NCI-H748 treated with DMSO at 0.1 percent for 48 hours (cell line): ENCODE data around the gene PCDHGB2.
A peak's percentile ranks its signal among the peaks of the same experiment; 100 is the strongest.
"Not testable (repeated sequence)": the region's sequence is repeated elsewhere in the genome, so short reads cannot be mapped to it uniquely, and the experiment has no call there.

Experiments used
- DNase-seq: peaks from one replicate; lab custom pipeline; 2025; lab: John Stamatoyannopoulos, UW

PCDHGB2 gene

DNA sequence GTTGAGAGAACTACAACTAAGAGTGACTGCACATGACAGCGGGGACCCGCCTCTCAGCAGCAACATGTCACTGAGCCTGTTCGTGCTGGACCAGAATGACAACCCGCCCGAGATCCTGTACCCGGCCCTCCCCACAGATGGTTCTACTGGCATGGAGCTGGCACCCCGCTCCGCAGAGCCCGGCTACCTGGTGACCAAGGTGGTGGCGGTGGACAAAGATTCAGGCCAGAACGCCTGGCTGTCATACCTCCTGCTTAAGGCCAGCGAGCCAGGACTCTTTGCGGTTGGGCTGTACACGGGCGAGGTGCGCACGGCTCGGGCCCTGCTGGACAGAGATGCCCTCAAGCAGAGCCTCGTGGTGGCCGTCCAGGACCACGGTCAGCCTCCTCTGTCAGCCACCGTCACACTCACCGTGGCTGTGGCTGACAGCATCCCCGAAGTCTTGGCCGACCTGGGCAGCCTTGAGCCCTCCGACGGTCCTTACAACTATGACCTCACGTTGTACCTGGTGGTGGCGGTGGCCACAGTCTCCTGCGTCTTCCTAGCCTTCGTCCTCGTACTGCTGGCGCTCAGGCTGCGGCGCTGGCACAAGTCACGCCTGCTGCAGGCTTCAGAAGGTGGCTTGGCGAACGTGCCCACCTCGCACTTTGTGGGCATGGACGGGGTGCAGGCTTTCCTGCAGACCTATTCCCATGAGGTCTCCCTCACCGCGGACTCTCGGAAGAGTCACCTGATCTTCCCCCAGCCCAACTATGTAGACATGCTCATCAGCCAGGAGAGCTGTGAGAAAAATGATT lies 24.9 kb downstream of the PCDHGB2 start:
- DNase-seq: no peak

DNA sequence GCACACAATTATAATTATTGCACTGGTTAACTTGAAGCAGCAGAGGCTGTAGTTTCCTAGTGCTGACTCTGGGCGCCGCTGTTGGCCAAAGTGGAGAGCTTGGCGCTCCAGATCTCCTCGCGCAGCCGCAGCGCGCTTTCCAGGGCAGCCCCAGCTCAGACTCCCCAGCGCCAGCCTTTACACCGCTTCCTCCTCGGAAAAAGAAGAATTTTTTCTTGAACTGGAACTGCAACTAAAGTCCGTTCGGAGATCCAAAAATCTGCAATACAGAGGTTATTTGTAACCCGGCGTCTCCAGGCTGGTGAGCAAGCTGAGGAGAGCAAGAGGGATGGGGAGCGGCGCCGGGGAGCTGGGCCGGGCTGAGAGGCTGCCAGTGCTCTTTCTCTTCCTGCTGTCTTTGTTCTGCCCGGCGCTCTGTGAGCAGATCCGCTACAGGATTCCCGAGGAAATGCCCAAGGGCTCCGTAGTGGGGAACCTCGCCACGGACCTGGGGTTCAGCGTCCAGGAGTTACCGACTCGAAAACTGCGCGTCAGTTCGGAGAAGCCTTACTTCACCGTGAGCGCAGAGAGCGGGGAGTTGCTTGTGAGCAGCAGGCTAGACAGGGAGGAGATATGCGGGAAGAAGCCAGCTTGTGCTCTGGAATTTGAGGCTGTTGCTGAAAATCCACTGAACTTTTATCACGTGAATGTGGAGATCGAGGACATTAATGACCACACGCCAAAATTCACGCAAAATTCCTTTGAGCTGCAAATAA lies 27.9 kb downstream of the PCDHGB2 start, which contains the start of gene PCDHGB4:
Gene PCDHGB4 (plus strand): TSS at position 142 of the 755 bp plus-strand sequence. CDS start 187 bp downstream, at position 329.
- not testable (repeated sequence) for DNase-seq

DNA sequence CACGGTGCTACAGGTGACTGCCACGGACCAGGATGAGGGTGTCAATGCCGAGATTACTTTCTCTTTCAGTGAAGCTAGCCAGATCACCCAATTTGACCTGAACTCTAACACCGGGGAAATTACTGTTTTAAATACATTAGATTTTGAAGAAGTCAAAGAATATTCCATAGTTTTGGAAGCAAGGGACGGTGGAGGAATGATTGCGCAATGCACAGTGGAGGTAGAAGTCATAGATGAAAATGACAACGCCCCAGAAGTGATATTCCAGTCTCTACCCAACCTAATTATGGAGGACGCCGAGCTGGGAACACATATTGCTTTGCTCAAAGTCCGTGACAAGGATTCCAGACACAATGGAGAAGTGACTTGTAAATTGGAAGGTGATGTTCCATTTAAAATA lies 28.9 kb downstream of the PCDHGB2 start:
- DNase-seq: no peak

DNA sequence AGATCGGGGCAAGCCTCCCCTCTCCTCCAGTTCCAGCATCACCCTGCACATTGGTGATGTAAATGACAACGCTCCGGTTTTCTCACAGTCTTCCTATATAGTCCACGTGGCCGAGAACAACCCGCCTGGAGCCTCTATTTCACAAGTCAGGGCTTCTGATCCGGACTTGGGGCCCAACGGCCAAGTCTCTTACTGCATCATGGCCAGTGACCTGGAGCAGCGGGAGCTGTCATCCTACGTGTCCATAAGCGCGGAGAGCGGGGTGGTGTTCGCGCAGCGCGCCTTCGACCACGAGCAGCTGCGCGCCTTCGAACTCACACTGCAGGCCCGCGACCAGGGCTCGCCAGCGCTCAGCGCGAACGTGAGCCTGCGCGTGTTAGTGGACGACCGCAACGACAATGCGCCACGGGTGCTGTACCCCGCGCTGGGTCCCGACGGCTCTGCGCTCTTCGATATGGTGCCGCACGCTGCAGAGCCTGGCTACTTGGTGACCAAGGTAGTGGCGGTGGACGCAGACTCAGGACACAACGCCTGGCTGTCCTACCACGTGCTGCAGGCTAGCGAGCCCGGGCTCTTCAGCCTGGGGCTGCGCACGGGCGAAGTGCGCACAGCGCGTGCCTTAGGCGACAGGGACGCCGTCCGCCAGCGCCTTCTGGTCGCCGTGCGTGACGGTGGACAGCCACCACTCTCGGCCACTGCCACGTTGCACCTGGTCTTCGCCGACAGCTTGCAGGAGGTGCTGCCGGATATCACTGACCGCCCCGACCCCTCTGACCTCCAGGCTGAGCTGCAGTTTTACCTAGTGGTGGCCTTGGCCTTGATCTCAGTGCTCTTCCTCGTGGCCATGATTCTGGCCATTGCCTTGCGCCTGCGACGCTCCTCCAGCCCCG lies 29.6 kb downstream of the PCDHGB2 start:
- no peak for DNase-seq

DNA sequence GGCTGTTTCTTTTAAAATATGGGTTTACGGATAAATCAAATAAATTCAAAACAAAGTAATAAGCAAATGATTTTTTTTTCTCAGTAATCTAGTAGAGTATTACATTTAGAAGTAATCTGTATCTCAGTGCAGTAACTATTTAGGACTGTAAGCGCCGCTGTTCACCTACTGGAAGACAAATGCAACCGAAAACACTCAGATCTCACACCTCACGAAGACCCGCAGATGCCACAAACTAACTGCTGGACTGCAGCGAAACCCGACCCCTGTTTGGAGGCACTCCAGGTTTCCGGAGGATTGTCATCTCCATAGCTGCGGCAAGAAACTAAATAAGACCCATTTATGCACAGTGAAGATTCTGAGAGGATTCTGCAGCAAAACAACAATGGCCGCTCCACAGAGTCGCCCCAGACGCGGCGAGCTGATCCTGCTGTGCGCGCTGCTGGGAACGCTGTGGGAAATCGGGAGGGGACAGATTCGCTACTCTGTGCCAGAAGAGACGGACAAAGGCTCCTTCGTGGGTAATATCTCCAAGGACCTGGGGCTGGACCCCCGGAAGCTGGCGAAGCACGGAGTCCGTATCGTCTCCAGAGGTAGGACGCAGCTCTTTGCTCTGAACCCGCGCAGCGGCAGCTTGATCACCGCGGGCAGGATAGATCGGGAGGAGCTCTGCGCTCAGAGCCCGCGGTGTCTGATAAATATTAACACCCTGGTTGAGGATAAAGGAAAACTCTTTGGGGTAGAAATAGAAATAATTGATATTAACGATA lies 32.8 kb downstream of the PCDHGB2 start, which contains the start of gene PCDHGA8:
Gene PCDHGA8 (plus strand): TSS at position 205 of the 770 bp plus-strand sequence. CDS start 181 bp downstream, at position 386.
- no peak for DNase-seq

DNA sequence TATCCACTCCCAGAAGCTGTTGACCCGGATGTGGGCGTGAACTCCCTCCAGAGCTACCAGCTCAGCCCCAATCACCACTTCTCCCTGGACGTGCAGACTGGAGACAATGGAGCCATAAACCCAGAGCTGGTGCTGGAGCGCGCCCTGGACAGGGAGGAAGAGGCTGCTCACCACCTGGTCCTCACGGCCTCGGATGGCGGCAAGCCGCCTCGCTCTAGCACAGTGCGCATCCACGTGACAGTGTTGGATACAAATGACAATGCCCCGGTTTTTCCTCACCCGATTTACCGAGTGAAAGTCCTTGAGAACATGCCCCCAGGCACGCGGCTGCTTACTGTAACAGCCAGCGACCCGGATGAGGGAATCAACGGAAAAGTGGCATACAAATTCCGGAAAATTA lies 33.5 kb downstream of the PCDHGB2 start:
- DNase-seq: no peak

DNA sequence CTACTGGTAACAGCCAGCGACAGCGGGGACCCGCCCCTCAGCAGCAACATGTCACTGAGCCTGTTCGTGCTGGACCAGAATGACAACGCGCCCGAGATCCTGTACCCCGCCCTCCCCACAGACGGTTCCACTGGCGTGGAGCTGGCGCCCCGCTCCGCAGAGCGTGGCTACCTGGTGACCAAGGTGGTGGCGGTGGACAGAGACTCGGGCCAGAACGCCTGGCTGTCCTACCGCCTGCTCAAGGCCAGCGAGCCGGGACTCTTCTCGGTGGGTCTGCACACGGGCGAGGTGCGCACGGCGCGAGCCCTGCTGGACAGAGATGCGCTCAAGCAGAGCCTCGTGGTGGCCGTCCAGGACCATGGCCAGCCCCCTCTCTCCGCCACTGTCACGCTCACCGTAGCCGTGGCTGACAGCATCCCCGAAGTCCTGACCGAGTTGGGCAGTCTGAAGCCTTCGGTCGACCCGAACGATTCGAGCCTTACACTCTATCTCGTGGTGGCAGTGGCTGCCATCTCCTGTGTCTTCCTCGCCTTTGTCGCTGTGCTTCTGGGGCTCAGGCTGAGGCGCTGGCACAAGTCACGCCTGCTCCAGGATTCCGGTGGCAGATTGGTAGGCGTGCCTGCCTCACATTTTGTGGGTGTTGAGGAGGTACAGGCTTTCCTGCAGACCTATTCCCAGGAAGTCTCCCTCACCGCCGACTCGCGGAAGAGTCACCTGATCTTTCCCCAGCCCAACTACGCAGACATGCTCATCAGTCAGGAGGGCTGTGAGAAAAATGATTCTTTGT lies 34.8 kb downstream of the PCDHGB2 start:
- DNase-seq: not testable (repeated sequence)

DNA sequence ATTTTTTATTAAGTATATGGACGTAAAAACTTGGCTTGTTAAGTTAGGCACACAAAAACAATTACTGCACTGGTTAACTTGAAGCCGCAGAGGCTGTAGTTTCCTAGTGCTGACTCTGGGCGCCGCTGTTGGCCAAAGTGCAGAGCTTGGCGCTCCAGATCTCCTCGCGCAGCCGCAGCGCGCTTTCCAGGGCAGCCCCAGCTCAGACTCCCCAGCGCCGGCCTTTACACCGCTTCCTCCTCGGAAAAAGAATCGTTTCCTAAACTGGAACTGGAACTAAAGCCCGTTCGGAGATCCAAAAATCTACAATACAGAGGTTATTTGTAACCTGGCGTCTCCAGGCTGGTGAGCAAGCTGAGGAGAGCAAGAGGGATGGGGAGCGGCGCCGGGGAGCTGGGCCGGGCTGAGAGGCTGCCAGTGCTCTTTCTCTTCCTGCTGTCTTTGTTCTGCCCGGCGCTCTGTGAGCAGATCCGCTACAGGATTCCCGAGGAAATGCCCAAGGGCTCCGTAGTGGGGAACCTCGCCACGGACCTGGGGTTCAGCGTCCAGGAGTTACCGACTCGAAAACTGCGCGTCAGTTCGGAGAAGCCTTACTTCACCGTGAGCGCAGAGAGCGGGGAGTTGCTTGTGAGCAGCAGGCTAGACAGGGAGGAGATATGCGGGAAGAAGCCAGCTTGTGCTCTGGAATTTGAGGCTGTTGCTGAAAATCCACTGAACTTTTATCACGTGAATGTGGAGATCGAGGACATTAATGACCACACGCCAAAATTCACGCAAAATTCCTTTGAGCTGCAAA lies 38.2 kb downstream of the PCDHGB2 start, which contains the start of gene PCDHGB5:
Gene PCDHGB5 (plus strand): TSS at position 192 of the 796 bp plus-strand sequence. CDS start 181 bp downstream, at position 373.
- peak; percentile 50 for DNase-seq

DNA sequence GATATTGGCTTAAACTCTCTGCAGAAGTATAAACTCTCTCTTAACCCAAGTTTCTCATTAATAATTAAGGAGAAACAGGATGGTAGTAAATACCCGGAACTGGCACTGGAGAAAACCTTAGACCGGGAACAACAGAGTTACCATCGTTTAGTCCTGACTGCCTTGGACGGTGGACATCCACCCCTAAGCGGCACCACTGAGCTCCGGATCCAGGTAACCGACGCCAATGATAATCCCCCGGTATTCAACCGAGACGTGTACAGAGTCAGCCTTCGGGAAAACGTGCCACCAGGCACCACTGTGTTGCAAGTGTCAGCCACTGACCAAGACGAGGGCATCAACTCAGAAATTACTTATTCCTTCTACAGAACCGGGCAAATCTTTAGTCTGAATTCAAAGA lies 38.8 kb downstream of the PCDHGB2 start:
- DNase-seq: no peak

DNA sequence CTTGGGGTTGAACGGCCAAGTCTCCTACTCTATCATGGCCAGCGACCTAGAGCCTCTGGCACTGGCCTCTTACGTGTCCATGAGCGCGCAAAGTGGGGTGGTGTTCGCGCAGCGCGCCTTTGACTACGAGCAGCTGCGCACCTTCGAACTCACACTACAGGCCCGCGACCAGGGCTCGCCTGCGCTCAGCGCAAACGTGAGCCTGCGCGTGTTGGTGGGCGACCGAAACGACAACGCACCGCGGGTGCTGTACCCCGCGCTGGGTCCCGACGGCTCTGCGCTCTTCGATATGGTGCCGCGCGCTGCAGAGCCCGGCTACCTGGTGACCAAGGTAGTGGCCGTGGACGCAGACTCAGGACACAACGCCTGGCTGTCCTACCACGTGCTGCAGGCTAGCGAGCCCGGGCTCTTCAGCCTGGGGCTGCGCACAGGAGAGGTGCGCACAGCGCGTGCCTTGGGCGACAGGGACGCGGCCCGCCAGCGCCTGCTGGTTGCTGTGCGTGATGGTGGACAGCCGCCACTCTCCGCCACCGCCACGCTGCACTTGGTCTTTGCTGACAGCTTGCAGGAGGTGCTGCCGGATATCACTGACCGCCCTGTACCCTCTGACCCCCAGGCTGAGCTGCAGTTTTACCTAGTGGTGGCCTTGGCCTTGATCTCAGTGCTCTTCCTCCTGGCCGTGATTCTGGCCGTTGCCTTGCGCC lies 39.9 kb downstream of the PCDHGB2 start:
- no peak for DNase-seq

DNA sequence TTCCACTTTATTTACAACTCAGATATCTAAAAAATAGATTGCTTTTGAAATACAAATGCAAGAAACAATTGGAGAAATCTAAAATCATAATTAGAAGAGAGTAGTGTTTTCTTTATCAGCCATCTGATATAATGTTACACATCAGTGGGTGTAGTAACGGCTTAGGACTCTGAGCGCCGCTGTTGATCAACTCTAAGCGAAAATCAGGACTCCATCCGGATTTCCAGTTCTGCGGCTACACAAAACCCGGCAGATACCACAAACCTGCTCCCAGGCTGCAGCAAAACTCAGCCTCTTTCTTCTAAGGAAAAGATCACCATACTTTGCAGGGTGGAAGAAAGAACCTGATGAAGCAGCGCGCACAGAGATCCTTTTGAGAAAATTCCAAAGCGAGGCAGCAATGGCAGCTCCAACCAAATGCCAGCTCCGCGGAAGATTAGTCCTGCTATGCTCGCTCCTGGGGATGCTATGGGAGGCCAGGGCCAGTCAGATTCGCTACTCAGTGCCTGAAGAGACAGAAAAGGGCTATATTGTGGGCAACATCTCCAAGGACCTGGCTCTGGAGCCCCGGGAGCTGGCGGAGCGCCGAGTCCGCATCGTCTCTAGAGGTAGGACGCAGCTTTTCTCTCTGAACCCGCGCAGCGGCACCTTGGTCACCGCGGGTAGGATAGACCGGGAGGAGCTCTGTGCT lies 42.9 kb downstream of the PCDHGB2 start, which contains the start of gene PCDHGA9:
Gene PCDHGA9 (plus strand): TSS at position 226 of the 691 bp plus-strand sequence. CDS start 175 bp downstream, at position 401.
- DNase-seq: no peak

DNA sequence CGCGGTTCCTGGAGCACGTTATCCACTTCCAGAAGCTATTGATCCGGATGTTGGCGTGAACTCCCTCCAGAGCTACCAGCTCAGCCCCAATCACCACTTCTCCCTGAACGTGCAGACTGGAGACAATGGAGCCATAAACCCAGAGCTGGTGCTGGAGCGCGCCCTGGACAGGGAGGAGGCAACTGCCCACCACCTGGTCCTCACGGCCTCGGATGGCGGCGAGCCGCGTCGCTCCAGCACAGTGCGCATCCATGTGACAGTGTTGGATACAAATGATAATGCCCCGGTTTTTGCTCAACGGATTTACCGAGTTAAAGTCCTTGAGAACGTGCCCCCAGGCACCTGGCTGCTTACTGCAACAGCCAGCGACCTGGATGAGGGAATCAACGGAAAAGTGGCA lies 43.6 kb downstream of the PCDHGB2 start:
- DNase-seq: no peak

DNA sequence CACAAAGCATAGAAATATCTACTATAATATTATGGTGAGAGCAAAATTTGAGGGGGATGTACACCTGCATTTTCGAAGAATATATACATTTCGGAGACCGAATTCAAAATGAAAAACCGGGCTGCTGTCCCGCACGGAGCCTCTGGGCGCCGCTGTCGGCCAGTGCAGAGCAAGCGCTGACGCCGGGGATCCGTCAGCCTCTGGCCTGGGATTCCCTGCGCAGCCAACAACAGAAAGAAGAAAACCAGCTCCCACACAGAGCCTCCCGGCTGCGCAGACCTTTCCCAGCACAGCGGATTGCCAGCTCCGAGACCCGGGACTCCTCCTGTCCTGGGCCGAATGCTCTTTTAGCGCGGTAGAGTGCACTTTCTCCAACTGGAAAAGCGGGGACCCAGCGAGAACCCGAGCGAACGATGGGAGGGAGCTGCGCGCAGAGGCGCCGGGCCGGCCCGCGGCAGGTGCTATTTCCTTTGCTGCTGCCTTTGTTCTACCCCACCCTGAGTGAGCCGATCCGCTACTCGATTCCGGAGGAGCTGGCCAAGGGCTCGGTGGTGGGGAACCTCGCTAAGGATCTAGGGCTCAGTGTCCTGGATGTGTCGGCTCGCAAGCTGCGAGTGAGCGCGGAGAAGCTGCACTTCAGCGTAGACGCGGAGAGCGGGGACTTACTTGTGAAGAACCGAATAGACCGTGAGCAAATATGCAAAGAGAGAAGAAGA lies 48.2 kb downstream of the PCDHGB2 start, which contains the start of gene PCDHGB6:
Gene PCDHGB6 (plus strand): TSS at position 232 of the 716 bp plus-strand sequence. CDS start 182 bp downstream, at position 414.
- DNase-seq: not testable (repeated sequence)

DNA sequence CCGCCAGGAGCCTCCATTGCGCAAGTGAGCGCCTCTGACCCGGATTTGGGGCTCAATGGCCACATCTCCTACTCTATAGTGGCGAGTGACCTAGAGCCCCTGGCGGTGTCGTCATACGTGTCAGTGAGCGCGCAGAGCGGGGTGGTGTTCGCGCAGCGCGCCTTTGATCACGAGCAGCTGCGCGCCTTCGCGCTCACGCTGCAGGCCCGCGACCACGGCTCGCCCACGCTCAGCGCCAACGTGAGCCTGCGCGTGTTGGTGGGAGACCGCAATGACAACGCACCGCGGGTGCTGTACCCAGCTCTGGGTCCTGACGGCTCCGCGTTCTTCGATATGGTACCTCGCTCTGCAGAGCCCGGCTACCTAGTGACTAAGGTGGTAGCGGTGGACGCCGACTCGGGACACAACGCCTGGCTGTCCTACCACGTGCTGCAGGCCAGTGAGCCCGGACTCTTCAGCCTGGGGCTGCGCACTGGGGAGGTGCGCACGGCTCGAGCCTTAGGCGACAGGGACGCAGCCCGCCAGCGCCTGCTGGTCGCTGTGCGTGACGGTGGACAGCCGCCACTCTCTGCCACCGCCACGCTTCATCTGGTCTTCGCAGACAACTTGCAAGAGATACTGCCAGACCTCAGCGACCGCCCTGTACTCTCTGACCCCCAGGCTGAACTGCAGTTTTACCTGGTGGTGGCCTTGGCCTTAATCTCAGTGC lies 50.0 kb downstream of the PCDHGB2 start:
- DNase-seq: no peak

DNA sequence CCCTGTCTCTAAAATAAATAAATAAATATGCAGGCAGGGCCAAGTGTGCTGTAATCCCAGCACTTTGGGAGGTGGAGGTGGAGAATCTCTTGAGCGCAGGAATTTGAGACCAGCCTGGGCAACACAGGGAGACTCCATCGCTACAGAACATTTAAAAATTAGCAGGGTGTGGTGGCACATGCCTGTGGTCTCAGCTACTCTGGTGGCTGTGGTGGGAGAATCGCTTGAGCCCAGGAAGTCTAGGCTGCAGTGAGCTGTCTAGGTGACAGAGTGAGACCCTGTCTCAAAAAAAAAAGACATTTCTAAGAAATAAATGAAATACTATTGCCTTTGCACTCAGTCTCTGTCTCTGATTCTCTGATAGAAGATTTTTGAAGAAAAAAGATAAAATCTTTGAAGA lies 51.8 kb downstream of the PCDHGB2 start:
- DNase-seq: no peak
